CD14-positive monocyte (primary cell): ENCODE data around the gene PIP5K1C. TPM values are rescaled to one million over a fixed set of nuclear protein-coding genes. Genes with fewer than 3 reads are reported as not detected.
A peak's percentile ranks its signal among the peaks of the same experiment; 100 is the strongest.

Source experiments
- DNase-seq, 3 donors: peaks; one replicate each; pipeline ENCODE4 v3.0.0-alpha.2; 2011 to 2022
- H2AFZ ChIP-seq: 2 replicates; pipeline ENCODE4 v1.6.0; 2012; ENCODE audit warnings: mild to moderate bottlenecking, low read depth, low read length, inconsistent platforms; ENCODE audit not compliant: insufficient read depth, poor library complexity, severe bottlenecking
- H3K27ac ChIP-seq, 2 donors: 1 replicate in 1 of 2; 2 replicates in 1 of 2; pipeline ENCODE4 v1.5.1; 2012 to 2013; ENCODE audit warnings: low read length in 2 of 2, control low read depth in 1 of 2, inconsistent platforms in 1 of 2, low read depth in 1 of 2, mild to moderate bottlenecking in 1 of 2
- H3K27me3 ChIP-seq, 2 donors: one replicate each; pipeline versions ENCODE4 v1.6.0 to v1.6.1; 2011 to 2013; ENCODE audit warnings: low read length in 2 of 2; ENCODE audit not compliant: control insufficient read depth in 2 of 2, insufficient read depth in 2 of 2
- H3K36me3 ChIP-seq, 2 donors: replicated peaks in 1 of 2; 1 replicate in 1 of 2; 2 replicates in 1 of 2; pipeline versions ENCODE4 v1.5.1 to v1.6.1; 2012 to 2013; ENCODE audit warnings: low read length in 2 of 2, control low read depth in 1 of 2, inconsistent platforms in 1 of 2, mild to moderate bottlenecking in 1 of 2; ENCODE audit not compliant: insufficient read depth in 2 of 2, control insufficient read depth in 1 of 2
- H3K4me1 ChIP-seq, 2 donors: 1 replicate in 1 of 2; 2 replicates in 1 of 2; pipeline versions ENCODE4 v1.5.1 to v1.6.1; 2012 to 2013; ENCODE audit warnings: low read length in 2 of 2, control low read depth in 1 of 2, inconsistent platforms in 1 of 2, mild to moderate bottlenecking in 1 of 2, moderate library complexity in 1 of 2; ENCODE audit not compliant: insufficient read depth in 2 of 2, control insufficient read depth in 1 of 2
- H3K4me2 ChIP-seq: replicated peaks from 2 replicates; pipeline ENCODE3; 2012; ENCODE audit warnings: low read length, moderate library complexity, mild to moderate bottlenecking; ENCODE audit not compliant: poor library complexity, severe bottlenecking; ENCODE audit errors: extremely low read depth
- H3K4me3 ChIP-seq, 3 experiments: fragments of 200-600 bp in 1 of 3; sonication (generic) in 1 of 3; replicated peaks in 1 of 3; 1 replicate in 2 of 3; 2 replicates in 1 of 3; pipeline ENCODE4 v1.5.1; 2011 to 2013; ENCODE audit warnings: low read length in 3 of 3, mild to moderate bottlenecking in 3 of 3, control low read depth in 2 of 3, low read depth in 2 of 3, inconsistent platforms in 1 of 3, moderate library complexity in 1 of 3
- H3K79me2 ChIP-seq: 2 replicates; pipeline ENCODE4 v1.6.0; 2012; ENCODE audit warnings: mild to moderate bottlenecking, control low read depth, inconsistent platforms, low read length, moderate library complexity; ENCODE audit not compliant: insufficient read depth
- H3K9ac ChIP-seq: 2 replicates; pipeline ENCODE4 v1.6.0; 2017; ENCODE audit warnings: low read length, mild to moderate bottlenecking; ENCODE audit not compliant: insufficient read depth, poor library complexity, severe bottlenecking
- H3K9me3 ChIP-seq, 2 donors: replicated peaks in 1 of 2; 1 replicate in 1 of 2; 2 replicates in 1 of 2; pipeline versions ENCODE4 v1.5.1 to v1.6.1; 2012 to 2013; ENCODE audit warnings: low read length in 2 of 2, control low read depth in 1 of 2; ENCODE audit not compliant: control insufficient read depth in 1 of 2, insufficient read depth in 1 of 2
- H4K20me1 ChIP-seq: 2 replicates; pipeline ENCODE4 v1.6.0; 2012; ENCODE audit warnings: mild to moderate bottlenecking, low read length, control low read depth, moderate library complexity; ENCODE audit not compliant: insufficient read depth
- H3K27ac Mint-ChIP-seq, 7 donors: one replicate each; pipeline ENCODE4 v1.8.0; 2020; ENCODE audit warnings: mild to moderate bottlenecking in 7 of 7, mixed read lengths in 7 of 7, moderate library complexity in 6 of 7, inconsistent platforms in 2 of 7
- H3K27me3 Mint-ChIP-seq, 3 donors: one replicate each; pipeline ENCODE4 v1.8.0; 2021 to 2022; ENCODE audit warnings: low read depth in 3 of 3, mild to moderate bottlenecking in 3 of 3, mixed read lengths in 3 of 3, moderate library complexity in 3 of 3, inconsistent platforms in 1 of 3
- H3K36me3 Mint-ChIP-seq, 2 donors: one replicate each; pipeline ENCODE4 v1.8.0; 2020; ENCODE audit warnings: mixed read lengths in 2 of 2, inconsistent platforms in 1 of 2, mild to moderate bottlenecking in 1 of 2
- H3K4me1 Mint-ChIP-seq: one replicate; pipeline ENCODE4 v1.8.0; 2020; ENCODE audit warnings: mild to moderate bottlenecking, mixed read lengths
- H3K4me3 Mint-ChIP-seq, 2 donors: one replicate each; pipeline ENCODE4 v1.8.0; 2020; ENCODE audit warnings: mild to moderate bottlenecking in 2 of 2, mixed read lengths in 2 of 2, moderate library complexity in 1 of 2
- H3K9me3 Mint-ChIP-seq, 7 donors: one replicate each; pipeline ENCODE4 v1.8.0; 2020 to 2022; ENCODE audit warnings: mixed read lengths in 7 of 7, mild to moderate bottlenecking in 6 of 7, moderate library complexity in 6 of 7, inconsistent platforms in 2 of 7
- CTCF ChIP-seq: fragments of 200-600 bp; IDR thresholded peaks from one replicate; pipeline ENCODE4 v1.8.0; 2022; ENCODE audit warnings: antibody characterized with exemption, mild to moderate bottlenecking
- WGBS: methylation state at CpG from one replicate; pipeline ENCODE4 v1.1.5; 2013; ENCODE audit warnings: missing lambda C conversion rate; ENCODE audit not compliant: insufficient coverage; 5-methylcytosine and 5-hydroxymethylcytosine counted together
- intact Hi-C, 2 donors: fragments of 100-400 bp; cut with micrococcal nuclease; formaldehyde crosslinking; loops; one replicate each; pipeline versions ENCODE4 v1.15.0 to v1.15.1; 2023
- polyA plus RNA-seq, 3 donors: library from polyadenylated mRNA; depleted of rRNA in 1 of 3; unstranded in 2 of 3; stranded (reverse) in 1 of 3; fragments of 300-500 nt in 2 of 3; fragments of >200 nt in 1 of 3; fragmentation: Illumina TruSeq in 2 of 3; gene quantifications; 1 replicate in 2 of 3; 2 replicates in 1 of 3; pipeline ENCODE4 v1.2.3, GENCODE V29; 2012 to 2021

The PIP5K1C gene
- polyA plus RNA-seq, 3 donors, result 6.5 to 19.5 (median 10.1) TPM

GRCh38 chr19:3612330-3612729 is 87.9 kb downstream of the PIP5K1C start:
- Histone ChIP-seq H3K9me3 (peaks cover 0 to 5% of the 10 kb centered on the region in 2 donors), H3K79me2 (no peaks in the 10 kb centered on the region), H3K4me2 (no peak overlapping the region), H3K27me3 (peaks cover 0 to 11% of the 10 kb centered on the region in 2 donors), H4K20me1 (no peaks in the 10 kb centered on the region), H3K27ac (no peak overlapping the region), H3K36me3 (peaks cover 29 to 35% of the 10 kb centered on the region in 2 donors), H2AFZ (no peak overlapping the region), H3K4me3 (no peak overlapping the region), H3K9ac (no peak overlapping the region), H3K4me1 (peaks cover 14 to 15% of the 10 kb centered on the region in 2 donors)
- no peak for TF ChIP-seq CTCF
- Mint-ChIP-seq H3K36me3 (peaks cover 26 to 53% of the 10 kb centered on the region in 2 donors), H3K27me3 (peaks cover 0 to 11% (median 10%) of the 10 kb centered on the region in 3 donors), H3K9me3 (peaks cover 5 to 12% (median 8%) of the 10 kb centered on the region in 7 donors), H3K4me3 (no peak overlapping the region), H3K27ac (no peak overlapping the region), H3K4me1 (peaks cover 14% of the 10 kb centered on the region)
- no peak for DNase-seq
- intact Hi-C loops, result no loop called here
- 99% methylated on average over 30 of the region's 33 CpGs for WGBS

- H3K9ac ChIP-seq, result no peak overlapping the region
- H3K4me1 ChIP-seq, result peaks cover 19 to 20% of the 10 kb centered on the region in 2 donors
- peaks cover 0 to 15% (median 14%) of the 10 kb centered on the region in 3 donors for H3K27me3 Mint-ChIP-seq
- peaks cover 22 to 48% of the 10 kb centered on the region in 2 donors for H3K36me3 Mint-ChIP-seq
- H3K9me3 ChIP-seq, result peaks cover 0 to 5% of the 10 kb centered on the region in 2 donors
- H3K4me2 ChIP-seq, result no peak overlapping the region
- TF ChIP-seq CTCF, result no peak
- H3K36me3 ChIP-seq, result peaks cover 28 to 35% of the 10 kb centered on the region in 2 donors
- H3K27ac Mint-ChIP-seq, result peak overlapping the region in 2 of 7 donors; percentile 15 to 31
- peaks cover 5 to 12% (median 8%) of the 10 kb centered on the region in 7 donors for H3K9me3 Mint-ChIP-seq
- no peaks in the 10 kb centered on the region for H4K20me1 ChIP-seq
- 85% methylated on average over 36 of the region's 36 CpGs for WGBS
- H3K27ac ChIP-seq, result no peak overlapping the region
- H3K4me1 Mint-ChIP-seq, result peaks cover 18% of the 10 kb centered on the region
- no peak overlapping the region for H3K4me3 Mint-ChIP-seq
- H2AFZ ChIP-seq, result no peak overlapping the region
- intact Hi-C loops, result no loop called here
- H3K27me3 ChIP-seq, result peaks cover 0 to 15% of the 10 kb centered on the region in 2 donors
- no peaks in the 10 kb centered on the region for H3K79me2 ChIP-seq
- DNase-seq, result no peak
- H3K4me3 ChIP-seq, result no peak overlapping the region
Measured at GRCh38 chr19:3611841-3612240, 88.4 kb downstream of the PIP5K1C start.
